GM18498 (cell line): ENCODE data around the gene CACNA2D4.

ENCODE experiments used
- ATAC-seq: cut with Tn5 transposase; IDR thresholded peaks from one replicate; pipeline ENCODE4 v1.9.1; 2021; ENCODE audit warnings: mild to moderate bottlenecking, moderate library complexity; ENCODE audit not compliant: unreplicated experiment

The CACNA2D4 gene

GRCh38 chr12:1873531-1874510, 44.6 kb downstream of the CACNA2D4 start:
- ATAC-seq = no peak

GRCh38 chr12:1872448-1872847, 46.0 kb downstream of the CACNA2D4 start:
- ATAC-seq = no peak

DNA sequence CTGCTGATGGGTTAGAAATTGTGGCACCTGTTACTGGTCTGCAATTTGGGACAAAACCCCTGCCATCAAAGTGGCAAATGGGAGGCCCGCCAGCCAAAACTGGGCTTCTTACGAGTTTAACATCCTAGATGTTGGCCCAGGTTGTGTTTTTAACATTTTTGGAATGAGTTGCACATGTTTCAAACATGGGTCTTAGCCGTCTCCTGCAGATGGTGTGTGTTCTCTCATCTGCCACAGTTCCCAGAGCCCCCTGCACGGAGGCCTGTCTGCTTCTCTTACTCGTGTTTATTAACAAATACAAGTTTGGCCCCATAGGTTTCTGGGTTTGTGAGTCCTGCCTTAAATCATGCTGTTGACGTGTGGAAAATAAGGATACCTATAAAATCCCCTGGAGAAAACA, 46.5 kb downstream of the CACNA2D4 start:
- ATAC-seq = no peak

DNA sequence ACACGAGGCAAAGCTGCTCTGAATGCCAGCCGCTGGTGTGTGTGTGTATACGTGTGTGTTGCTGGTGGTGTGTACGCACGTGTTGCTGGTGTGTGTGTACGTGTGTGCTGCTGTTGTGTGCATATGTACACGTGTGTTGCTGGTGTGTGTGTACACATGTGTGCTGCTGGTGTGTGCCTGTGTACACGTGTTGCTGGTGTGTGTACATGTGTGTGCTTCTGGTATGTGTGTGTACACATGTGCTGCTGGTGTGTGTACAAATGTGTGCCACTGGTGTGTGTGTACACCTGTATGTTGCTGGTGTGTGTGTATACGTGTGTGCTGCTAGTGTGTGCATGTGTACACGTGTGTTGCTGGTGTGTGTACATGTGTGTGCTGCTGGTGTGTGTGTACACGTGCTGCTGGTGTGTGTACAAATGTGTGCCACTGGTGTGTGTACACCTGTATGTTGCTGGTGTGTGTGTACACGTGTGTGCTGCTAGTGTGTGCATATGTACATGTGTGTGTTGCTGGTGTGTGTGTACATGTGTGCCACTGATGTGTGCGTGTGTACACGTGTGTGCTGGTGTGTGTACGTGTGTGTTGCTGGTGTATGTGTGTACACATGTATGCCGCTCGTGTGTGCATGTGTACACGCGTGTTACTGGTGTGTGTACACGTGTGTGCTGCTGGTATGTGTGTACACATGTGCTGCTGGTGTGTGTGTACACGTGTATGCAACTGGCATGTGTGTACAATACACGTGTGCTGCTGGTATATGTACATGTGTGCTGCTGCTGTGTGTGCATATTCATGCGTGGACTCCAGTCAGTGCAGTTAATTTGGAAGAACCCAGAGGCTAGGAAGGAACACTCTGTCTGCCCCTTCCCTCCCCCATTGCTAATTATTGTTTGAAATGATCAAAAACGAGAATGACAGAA, 47.2 kb downstream of the CACNA2D4 start:
- ATAC-seq = no peak

DNA sequence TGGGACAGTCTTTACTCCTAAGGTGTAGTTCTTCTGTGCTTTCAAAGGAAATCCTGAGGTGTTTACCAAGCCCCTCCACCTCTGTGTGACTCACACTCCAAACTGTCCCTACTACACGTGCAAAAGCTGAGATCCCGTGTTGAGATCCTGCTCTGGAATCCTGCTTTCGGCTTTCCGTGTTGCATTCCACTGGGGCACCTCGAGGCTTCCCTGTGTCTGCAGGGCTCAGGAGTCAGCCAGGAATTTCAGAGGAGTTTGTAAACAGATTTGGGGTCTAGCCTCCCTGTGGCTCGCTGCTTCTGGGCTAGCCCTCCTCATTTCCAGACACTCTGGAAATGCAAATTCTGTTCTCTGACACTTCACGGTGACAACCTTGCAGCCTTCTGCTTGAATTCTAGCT, 48.4 kb downstream of the CACNA2D4 start:
- ATAC-seq = no peak

- ATAC-seq = no peak
Observed at GRCh38 chr12:1869145-1869544, 49.3 kb downstream of the CACNA2D4 start.

- no peak for ATAC-seq
Observed at GRCh38 chr12:1865284-1865866, 53.1 kb downstream of the CACNA2D4 start.

- no peak for ATAC-seq
Observed at GRCh38 chr12:1864867-1865266, 53.6 kb downstream of the CACNA2D4 start.

DNA sequence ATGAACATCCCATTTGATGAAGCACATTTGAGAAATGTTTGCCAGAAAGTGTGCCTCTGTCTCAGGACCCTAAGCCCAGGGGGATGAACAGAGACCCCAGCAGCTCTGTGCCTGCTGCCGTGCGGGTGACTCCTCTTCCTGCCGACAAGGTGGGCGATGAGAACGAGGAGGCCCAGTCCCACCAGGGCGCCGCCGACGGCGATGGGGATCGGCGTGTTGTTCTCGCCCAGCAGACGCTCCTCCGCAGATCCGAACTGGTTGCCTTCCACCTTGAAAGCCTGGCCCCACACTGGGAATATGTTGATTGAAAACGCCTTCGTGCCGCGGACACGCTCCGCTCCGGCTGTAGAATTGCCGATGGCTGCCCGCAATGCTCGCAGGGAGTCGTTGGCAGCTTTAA, 54.0 kb downstream of the CACNA2D4 start:
- no peak for ATAC-seq

- no peak for ATAC-seq
Observed at GRCh38 chr12:1863823-1864222, 54.6 kb downstream of the CACNA2D4 start.

DNA sequence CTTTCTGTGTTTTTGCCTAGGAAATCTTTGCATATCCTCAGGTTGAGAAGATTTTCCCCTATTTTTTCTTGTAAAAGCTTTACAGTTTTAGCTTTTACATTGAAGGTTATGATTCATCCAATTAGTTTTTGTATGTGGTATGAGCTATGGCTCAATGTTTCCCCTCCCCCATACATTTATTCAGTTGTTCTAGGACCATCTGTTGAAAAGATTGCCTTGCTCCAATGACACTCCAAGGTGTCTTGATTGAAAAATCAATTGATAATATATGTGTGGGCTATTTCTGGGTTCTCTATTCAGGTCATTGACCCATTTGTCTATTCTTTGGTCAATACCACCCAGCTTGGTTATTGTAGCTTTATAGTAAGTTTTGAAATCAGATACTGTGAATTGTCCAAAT, 55.5 kb downstream of the CACNA2D4 start:
- no peak for ATAC-seq

- ATAC-seq = no peak
Observed at GRCh38 chr12:1859643-1860042, 58.8 kb downstream of the CACNA2D4 start.

DNA sequence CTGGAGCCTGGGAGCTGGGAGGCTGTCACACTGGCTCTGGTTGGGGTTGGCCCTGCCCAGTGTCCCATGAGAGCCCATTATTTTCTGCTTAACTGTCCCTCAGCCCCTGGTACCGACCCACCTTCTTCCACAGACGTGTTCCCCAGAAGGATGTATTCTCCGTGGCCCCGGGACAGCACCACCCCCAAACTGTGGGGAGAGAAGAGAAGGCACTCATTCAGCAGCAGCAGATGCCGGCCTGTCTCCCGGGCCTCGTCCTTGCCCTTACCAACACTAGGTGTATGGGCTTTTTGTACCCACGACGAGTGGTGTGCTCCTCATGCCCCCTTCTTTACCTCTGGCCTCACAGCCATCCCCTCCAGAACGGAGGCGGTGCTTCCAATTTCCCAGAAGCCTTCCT, 60.0 kb downstream of the CACNA2D4 start:
- ATAC-seq = no peak

DNA sequence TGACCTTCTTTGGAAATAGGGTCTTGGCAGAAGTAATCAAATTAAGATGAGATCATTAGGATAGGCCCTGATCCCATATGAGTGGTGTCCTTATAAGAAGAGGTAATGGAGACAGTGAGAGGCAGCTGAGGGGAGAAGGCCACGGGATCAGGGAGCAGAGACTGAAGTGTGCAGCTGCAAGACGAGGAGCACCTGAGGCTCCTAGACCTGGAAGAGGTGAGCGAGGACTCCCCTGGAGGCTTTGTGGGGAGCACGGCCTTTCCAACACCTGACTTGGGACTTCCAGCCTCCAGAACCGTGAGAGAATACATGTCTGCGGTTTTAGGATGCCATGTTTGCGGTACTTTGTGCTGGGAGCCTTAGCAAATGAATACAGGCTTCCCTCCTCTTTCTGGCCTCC, 60.6 kb downstream of the CACNA2D4 start:
- no peak for ATAC-seq

DNA sequence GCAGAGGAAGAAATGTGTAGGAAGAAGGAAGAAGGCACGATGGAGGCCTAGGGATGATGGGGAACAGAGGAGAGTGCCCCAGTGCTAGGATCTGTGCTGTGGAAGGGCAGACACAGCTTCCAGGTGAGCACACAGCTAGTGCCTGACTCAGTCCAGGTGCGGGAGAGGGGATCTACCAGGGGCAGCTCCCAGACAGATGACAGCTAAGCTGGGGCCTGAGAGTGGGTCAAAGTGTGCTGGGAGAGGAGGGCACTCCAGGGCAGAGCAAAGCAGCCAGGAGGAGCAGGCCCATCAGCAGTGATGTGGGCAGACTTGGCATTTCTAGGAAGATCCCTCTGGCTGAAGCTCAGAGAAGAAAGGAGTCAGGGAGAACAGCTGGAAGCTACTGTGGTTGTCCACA, 61.4 kb downstream of the CACNA2D4 start:
- ATAC-seq = no peak

- no peak for ATAC-seq
Observed at GRCh38 chr12:1855241-1855640, 63.2 kb downstream of the CACNA2D4 start.

DNA sequence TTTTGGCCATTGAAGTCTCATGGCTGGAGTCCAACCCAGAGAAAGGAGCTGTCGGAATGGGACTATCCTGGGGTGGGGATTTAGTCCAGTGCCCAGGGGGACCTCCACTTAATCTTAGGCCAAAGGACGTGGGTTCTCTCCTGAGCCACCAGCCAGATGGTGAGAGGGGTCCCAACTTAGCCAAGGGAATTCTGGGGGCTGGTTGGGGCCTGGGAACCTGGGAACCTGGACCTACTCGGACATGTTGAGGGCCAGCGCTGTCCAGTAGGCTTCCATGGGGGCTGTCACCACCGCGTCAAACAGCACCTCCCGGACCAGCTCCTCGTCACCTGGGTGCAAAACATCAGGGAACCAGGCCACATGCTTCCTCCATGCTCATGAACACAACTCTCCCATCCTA, 64.7 kb downstream of the CACNA2D4 start:
- no peak for ATAC-seq

DNA sequence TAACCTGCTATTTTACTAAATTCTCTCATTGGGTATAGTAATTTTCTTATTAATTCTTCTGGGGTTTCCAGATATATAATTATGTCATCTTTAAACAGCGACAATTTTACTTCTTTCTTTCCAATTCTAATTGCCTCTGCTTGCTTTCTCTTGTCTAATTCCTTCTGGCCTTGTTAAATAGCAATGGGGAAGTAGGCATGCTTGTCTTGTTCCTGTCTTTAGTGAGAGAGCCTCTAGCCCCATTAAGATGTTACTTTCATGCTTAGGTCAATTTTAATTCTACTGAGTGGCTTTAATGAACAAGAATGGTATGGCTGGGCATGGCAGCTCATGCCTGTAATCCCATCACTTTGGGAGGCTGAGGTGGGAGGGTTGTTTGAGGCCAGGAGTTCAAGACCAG, 66.4 kb downstream of the CACNA2D4 start:
- no peak for ATAC-seq

- ATAC-seq = no peak
Observed at GRCh38 chr12:1851151-1851701, 67.2 kb downstream of the CACNA2D4 start.

DNA sequence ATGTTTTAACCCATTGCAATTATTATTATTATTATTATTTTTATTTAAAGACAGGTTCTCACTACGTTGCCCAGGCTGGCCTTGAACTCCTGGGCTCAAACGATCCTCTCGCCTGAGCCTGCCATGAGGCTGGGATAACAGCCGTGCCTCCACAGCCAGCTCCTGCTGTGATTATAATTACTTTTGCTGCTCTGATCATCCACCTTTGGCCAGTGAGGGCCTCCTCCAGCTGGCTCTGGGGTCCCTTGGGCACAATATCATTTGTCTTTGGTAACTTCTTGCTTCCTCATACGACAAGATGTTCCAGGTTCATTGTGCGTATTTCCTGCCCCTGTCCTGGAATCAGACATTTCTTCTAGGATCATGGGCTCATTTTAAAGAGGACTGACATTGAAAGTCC, 69.7 kb downstream of the CACNA2D4 start:
- no peak for ATAC-seq

DNA sequence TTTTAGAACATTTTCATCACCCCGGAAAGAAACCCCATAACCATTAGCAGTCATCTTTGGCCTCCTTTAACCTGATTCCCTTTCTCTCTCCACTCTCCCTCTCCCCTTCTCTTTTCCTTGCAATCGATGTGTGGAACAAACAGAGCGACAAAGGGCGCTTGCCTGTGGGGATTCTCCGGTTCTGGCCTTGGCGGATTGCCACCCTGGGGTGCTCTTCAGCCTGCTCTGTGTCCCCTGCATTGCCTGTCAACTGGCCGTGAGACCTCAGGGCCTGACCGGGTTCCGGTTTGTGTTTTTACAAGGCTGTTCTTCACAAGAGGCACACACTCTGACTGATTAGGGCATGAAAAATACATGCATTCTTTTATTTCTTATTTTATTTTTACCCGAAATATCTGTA, 70.3 kb downstream of the CACNA2D4 start:
- no peak for ATAC-seq
